GM18907 (cell line): ENCODE results near the gene TSSK1B.
"Not testable (repeated sequence)": the region's sequence is repeated elsewhere in the genome, so short reads cannot be mapped to it uniquely, and the experiment has no call there.

Experiments
- ATAC-seq: cut with Tn5 transposase; IDR thresholded peaks from one replicate; pipeline ENCODE4 v1.9.1; 2021; ENCODE audit warnings: mild to moderate bottlenecking, moderate library complexity; ENCODE audit not compliant: unreplicated experiment

The TSSK1B gene, protein sequence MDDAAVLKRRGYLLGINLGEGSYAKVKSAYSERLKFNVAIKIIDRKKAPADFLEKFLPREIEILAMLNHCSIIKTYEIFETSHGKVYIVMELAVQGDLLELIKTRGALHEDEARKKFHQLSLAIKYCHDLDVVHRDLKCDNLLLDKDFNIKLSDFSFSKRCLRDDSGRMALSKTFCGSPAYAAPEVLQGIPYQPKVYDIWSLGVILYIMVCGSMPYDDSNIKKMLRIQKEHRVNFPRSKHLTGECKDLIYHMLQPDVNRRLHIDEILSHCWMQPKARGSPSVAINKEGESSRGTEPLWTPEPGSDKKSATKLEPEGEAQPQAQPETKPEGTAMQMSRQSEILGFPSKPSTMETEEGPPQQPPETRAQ

DNA sequence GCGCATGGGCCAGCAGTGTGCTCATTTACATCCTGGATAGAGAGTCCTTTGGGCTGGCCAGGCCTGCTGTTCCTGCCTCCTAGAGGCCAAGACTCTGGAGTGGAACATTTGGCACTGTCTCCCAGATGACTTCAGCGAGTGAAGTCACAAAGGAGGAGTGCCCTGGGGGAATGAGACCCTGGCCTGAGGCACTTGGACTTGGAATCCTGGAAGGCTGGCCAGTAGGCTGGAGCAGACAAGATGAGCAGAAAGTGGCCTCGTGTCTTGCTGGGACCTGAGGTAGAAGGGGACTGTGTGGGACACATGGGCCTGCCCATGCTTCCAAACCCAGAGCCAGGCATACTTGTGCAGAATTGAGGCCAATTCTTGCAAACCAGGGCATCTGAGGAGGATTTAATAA is at the start of gene TSSK1B:
TSS of gene TSSK1B (minus strand) at position 101 of the 400 bp plus-strand sequence. CDS start 150 bp downstream, outside the sequence.
- ATAC-seq = no peak

DNA sequence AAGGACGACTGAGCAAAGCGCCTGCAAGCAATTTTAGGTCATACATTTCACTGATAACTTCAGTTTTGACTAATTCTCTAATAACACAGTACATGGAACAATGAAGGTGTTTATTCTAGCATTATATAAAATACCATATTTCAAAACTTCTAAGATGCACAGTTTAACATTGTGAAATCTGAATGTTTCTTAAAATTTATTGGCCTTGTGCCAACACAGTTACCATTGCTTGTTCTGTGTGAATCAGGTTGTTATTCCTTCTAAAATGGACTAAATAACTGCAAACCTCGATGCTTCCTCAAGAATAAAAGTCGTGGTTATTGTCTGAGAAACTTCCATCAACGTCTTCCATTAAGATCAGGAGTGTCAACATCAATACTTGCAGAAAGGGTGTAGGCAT is 45.5 kb upstream of the TSSK1B start:
- no peak for ATAC-seq

- no peak for ATAC-seq
Measured at GRCh38 chr5:113478691-113479090, 43.9 kb upstream of the TSSK1B start.

DNA sequence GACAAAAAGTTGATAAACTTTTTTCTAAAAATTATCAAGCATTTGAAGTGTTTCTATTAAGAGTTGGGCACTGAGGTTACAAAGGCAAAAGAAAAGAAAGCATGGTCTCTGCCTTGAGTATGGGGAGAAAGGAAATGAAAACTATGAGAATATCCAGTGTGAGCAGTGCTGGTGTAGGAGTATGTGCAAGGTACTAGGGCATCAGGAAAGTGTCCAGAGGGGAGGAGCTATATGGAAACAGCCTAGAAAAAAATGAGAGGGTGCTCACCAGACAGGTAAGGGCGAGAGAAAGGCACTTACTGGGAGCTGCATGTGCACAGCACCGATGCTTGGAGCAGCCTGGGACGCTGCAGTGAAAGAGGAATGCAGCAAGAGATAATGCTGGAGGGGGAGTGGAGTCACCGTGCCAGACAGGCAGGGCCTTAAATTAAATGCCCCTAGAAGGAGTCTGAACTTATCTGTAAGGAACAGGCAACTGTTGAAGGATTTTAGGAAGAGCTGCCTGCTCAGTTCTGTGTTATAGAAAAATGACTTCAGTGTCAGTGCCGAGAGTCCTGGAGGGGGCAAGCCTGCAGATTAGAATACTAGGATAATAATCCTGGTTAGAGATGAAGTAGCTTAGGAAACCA is 39.4 kb upstream of the TSSK1B start:
- no peak for ATAC-seq

GRCh38 chr5:113463032-113463431 is 28.2 kb upstream of the TSSK1B start:
- no peak for ATAC-seq

- not testable (repeated sequence) for ATAC-seq
Measured at GRCh38 chr5:113457106-113457505, 22.3 kb upstream of the TSSK1B start.

- ATAC-seq = no peak
Measured at GRCh38 chr5:113452941-113453340, 18.2 kb upstream of the TSSK1B start.

DNA sequence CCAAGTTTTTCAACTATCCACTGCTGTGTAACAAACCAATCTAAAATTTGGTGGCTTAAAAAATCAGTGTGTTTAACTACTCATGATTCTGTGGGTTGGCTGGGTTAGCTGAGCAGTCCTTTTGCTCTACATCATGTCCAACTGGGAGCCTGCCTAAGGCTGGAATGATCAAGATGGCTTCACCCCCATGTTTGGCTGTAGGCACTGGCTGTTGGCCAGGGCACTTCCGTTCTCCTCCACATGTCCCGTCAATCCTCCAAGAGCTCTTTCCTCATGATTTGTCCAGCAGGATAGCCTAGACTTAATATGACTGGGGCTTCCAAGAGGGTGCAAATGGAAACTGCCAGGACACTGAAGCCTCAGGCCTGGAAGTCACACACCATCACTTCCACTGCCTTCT is 17.0 kb upstream of the TSSK1B start:
- ATAC-seq = no peak

GRCh38 chr5:113450929-113451328 is 16.1 kb upstream of the TSSK1B start:
- no peak for ATAC-seq

DNA sequence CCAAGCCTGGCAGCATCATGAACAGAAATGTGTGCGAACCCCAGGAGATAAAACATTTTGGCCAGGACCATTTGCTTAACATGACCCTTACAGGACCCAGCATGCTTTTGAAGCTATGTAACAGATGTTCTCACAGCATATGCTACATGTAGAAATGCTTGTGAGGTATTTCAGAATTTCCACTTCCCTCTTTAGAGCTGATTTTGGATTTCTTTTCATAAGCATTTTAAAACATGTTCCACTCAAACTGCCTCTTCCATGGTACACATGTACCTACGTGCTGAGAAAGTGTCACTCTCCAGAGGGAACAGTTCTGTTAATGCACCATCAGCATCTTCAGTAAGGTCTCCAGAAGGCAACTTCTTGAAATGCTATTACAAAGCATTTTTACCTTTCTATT is 15.7 kb upstream of the TSSK1B start:
- ATAC-seq = no peak

- ATAC-seq = no peak
Measured at GRCh38 chr5:113448252-113448651, 13.5 kb upstream of the TSSK1B start.

GRCh38 chr5:113447498-113448050 is 12.8 kb upstream of the TSSK1B start:
- ATAC-seq = no peak

DNA sequence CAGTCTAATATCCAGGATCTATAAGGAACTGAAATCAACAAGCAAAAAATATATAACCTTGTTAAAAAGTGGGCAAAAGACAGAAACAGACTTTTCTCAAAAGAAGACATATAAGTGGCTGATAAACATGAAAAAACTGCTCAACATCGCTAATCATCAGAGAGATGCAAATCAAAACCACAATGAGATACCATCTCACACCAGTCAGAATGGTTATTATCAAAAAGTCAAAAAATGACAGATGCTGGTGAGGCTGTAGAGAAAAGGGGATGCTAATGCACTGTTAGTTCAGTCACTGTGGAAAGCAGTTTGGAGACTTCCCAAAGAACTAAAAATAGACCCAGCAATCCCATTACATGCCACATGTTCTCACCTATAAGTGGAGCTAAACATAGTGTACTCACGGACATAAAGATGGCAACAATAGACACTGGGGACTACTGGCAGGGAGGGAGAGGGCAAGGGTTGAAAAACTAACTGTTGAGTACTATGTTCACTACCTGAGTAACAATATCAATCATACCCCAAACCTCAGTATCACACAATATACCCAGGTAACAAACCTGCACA is 11.7 kb upstream of the TSSK1B start:
- no peak for ATAC-seq

DNA sequence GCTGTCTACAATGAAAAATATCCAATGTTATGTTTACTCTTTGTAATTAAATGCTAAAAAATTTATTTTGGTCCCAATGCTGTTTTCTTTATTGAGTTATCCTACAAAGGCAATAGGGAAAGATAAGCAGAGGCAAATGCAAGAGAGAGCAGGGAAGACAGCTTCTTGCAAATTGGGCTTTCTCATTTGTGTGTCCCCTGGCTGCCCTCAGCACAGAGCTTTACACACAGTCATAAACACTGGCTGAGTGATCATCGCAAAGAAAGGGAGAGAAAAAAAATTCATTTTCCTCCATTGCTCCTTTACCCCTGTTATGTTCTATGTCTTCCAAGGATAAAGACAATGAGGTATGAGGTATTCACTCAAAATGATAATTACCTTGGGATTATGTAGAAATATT is 2.3 kb upstream of the TSSK1B start:
- ATAC-seq = no peak

- ATAC-seq = no peak
Measured at GRCh38 chr5:113435575-113435974, 786 bp upstream of the TSSK1B start.

- ATAC-seq = no peak
Measured at GRCh38 chr5:113433862-113434612, 752 bp downstream of the TSSK1B start.

GRCh38 chr5:113433071-113433470 is 1.7 kb downstream of the TSSK1B start:
- no peak for ATAC-seq

DNA sequence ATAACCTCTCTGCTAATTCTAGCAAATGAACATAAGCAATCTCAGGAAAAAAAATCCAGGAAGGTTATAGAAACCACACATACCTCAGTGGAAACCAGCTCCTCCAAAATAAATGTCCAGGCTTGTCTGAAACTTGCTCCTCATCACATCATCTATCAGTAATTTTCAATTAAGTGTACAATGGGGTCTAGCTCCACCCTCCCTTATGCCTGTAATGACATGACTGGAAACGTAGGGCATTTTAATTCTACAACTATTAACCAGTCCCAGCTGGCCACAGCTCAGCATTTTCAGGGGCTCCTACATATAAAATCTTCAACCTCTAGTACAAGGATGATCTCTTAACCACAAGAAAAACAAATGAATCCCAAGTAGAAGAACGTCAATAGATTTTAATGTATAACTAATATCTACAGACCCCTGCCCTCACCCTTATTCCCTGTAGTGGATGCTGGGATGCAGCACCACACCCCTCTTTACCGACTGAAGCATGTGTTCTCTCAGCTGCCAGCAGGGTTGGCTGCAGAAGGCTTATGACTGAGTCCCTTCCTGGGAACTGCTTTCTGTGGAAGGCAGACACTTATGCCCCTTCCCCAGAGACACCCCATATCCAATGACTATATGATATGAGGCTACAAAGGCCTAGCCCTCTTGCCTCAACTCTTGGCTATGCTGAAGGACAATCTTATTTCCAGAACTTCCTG is 6.8 kb downstream of the TSSK1B start:
- no peak for ATAC-seq

DNA sequence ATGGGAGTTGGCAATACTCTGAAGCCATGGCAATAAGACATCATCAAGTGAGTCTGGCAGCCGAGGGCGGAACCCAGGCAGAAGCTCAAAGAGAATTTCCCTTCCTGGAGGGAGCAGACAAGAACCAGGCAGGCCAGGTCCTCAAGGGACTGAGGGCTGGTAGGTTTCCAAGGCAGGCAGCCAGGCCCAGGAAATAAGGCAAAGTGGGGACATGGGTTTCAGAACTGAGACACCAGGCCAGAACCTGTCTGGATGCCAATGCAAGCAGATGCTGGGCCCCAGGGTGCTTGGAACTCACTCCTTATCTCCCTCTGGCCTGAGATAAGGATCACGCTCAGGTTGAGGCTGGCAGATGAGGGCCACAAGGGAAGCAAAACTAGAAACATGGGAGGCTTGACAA is 8.9 kb downstream of the TSSK1B start:
- no peak for ATAC-seq

GRCh38 chr5:113421693-113422092 is 13.1 kb downstream of the TSSK1B start:
- no peak for ATAC-seq

DNA sequence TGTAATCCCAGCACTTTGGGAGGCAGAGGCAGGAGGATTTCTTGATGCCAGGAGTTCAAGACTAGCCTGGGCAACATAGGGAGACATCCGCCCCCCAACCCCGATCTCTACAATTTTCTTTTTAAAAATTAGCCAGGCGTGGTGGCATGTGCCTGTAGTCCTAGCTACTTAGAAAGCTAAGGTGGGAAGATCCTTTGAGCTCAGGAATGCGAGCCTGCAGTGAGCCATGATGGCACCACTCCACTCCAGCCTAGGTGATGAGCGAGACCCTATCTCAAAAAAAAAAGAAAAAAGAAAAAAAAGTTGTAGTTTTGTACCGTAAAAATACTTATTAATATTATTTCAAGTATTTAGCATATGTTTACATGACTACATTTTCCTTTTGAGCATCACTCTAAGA is 29.3 kb downstream of the TSSK1B start:
- no peak for ATAC-seq
